ENCODE measurements around the gene MYH7.
"Not testable (repeated sequence)": the region's sequence is repeated elsewhere in the genome, so short reads cannot be mapped to it uniquely, and the experiment has no call there.

MYH7 gene

DNA sequence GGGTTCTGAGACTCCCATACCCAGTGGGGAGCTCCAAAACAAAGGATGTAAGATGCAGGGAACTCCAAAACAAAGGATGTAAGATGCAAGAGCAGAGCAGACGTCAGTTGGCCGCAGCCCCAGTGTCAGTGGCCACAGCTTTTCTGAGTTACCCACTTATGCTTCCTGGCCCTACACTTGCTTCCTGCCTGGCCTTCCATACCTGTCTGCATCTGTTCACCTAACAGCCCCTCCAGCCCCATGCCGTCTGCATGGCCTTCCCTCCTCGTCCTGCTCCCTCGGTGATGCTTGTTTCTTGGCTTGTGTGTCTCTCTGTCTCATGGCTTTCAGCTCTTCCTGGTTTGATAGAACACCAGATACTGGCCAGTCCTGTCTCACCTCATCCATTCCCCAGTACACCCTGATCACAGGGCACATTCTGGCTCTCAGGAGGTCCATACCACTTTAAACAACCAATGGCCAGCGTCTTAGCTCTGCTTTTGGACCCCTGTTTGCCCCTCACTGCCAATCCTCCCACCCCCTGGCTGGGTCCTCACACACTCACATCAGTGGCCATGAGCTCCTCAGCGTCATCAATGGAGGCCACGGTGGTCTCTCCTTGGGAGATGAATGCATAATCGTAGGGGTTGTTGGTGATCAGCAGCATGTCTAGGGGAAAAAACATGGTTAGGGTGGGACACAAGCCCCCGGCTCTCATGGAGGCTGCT is 5.3 kb downstream of the MYH7 start:
- FAIRE-seq = no peak

DNA sequence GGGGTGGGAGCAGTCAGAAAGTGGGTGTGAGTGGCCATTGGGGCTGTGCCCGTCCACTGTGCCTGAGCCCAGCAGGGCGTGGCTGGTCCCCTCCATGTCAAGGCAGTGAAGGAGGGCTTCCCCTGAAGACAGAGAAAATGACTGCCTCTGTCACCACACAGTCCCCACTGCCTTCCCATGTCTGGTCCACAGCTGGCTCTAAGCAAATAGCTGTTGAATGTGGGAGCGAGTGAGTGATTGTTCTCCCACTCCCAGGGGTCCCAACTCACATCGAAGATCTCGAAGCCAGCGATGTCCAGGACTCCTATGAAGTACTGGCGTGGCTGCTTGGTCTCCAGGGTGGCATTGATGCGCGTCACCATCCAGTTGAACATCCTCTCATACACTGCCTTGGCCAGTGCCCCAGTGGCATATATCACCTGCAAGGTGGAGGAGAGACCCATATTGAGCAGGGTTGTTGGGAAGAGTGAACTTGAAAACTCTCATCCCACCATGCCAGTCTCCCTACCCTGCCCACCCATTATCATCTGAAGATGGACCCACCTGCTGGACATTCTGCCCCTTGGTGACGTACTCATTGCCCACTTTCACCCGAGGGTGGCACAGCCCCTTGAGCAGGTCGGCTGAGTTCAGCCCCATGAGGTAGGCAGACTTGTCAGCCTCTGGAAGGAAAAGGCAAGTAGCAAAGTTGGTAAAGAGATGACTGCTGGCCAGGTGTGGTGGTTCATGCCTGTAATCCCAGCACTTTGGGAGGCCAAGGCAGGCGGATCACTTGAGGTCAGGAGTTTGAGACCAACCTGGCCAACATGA is 6.6 kb downstream of the MYH7 start:
- FAIRE-seq = no peak

DNA sequence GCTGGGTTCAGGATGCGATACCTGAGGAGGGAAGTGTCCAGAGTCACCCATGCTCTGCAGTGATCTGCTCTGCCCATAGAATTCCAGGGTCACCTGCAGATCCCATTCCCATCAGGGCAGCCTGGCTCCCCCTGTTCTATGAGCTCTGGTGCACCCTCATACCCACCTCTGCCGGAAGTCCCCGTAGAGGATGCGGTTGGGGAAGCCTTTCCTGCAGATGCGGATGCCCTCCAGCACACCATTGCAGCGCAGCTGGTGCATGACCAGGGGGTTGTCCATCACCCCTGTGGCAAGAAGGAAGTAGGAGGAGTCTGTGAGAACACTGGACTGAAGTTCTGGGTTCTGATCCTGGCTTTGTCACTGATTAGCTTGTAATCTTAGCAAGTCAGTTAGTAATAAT is 9.7 kb downstream of the MYH7 start:
- not testable (repeated sequence) for FAIRE-seq

DNA sequence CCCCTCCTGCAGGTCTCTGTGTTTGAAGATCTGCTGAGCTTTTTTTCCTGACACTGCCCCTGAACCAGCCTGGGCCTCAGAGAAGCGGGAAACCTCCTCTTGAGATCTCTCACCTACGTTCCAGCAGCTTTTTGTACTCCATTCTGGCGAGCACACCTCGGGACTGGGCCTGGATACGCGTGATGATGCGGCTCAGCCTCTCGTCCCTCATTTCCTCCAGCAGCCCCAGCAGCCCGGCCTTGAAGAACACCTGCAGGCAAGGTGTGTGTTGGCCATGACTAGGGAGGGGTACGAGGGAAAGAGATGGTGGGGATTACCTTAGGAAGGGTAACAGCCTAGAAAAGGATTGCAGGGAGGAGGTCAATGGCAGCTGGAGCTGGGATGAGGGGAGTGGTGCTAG is 10.3 kb downstream of the MYH7 start:
- no peak for FAIRE-seq

DNA sequence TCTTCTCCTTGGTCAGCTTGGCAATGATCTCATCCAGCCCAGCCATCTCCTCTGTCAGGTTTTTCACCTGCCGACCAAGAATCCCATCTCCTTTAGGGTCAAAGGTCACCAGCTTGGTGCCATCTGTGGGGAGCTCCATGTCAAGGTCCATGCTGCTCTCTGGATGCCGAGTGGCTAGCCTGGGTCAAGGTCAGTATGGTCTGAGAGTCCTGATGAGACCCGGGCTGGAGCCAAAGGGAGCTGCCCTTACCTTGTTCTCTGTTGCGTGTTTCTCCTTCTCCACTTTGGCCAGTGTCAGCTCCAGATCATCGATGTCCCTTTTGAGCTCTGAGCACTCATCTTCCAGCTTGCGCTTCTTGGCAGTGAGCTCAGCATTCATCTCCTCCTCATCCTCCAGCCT is 11.8 kb downstream of the MYH7 start:
- FAIRE-seq = no peak

DNA sequence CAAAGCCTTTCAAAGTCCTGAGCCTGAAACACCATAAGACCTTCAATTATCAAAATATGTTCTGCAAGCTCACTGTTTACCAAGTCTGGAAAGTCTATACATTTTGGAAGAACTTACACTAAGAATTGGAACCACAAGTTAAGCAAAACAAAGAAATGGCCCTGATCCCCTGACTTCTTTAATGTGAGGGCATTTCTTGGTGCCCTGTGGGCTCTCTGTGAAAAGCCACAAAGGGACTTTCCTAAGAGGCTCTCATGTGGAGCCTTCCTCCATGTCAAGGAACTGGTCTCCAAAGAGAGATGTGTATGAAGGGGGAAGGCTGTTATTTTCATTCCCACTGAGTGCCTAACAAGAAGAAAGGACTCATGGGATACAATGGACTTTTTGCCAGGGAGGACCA is 13.9 kb downstream of the MYH7 start:
- no peak for FAIRE-seq

DNA sequence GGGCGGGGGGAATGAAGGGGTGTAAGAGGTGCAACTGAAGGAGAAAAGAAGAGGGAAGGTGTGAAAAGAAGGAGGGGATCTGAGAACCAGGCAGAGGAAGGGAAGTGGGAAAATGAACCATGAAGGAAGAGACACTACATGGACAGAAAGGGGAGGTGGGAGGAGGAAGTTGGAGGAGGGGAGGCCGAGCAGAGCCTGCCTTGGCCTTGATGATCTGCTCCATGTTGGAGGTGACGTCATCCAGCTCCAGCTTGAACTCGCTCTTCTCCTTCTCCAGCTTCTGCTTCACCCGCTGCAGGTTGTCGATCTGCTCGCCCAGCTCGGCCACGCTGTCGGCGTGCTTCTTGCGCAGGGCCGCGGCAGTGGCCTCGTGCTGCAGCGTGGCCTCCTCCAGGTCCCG is 15.8 kb downstream of the MYH7 start:
- FAIRE-seq = not testable (repeated sequence)

DNA sequence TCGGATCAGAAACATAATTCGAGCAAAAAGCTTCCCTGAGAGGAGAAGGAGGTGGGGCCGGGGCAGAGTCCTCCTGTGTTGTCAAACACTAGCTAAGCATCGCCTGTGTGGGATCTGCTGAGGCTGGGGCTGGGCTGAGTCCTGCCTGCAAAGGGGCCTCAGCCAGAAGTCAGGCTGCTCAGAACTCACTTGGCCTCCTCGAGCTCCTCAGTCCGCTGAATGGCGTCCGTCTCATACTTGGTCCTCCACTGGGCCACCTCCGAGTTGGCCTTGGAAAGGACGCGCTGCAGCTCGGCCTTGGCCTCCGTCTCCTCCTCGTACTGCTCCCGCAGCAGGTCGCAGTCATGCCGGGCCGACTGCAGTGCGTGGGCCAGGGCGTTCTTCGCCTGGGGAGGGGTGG is 17.4 kb downstream of the MYH7 start:
- FAIRE-seq = no peak

DNA sequence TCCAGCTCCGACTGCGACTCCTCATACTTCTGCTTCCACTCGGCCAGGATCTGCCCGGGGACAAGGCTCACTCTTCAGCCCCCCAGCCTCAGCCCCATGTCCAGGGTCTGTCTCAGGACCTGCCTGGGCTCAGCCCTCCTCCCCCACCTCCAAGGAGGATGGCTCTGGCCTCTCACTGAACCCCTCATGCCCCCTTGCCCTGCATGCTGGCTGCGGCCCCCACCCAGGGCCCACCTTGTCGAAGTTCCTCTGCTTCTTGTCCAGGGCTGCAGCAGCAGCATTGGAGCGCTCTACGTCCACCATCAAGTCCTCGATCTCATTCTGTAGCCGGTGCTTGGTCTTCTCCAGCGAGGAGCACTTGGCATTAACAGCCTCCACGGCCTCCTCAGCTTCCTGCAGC is 18.2 kb downstream of the MYH7 start:
- not testable (repeated sequence) for FAIRE-seq

DNA sequence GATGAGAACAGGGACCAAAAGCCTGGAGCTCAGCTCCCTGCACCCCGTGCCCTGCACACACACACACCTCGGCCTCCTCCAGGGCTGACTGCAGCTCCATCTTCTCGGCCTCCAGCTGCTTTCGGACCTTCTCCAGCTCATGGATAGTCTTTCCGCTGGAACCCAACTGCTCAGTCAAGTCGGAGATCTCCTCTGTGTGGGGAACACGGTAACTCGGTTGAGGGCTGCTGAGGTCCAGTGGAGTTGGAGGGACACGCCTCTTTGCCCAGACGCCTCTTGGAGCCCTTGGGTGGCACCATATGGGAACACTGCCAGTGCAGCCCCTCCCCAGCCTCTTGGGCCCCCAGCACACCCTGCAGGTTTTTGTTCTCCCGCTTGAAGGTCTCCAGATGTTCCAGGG is 18.7 kb downstream of the MYH7 start:
- no peak for FAIRE-seq

DNA sequence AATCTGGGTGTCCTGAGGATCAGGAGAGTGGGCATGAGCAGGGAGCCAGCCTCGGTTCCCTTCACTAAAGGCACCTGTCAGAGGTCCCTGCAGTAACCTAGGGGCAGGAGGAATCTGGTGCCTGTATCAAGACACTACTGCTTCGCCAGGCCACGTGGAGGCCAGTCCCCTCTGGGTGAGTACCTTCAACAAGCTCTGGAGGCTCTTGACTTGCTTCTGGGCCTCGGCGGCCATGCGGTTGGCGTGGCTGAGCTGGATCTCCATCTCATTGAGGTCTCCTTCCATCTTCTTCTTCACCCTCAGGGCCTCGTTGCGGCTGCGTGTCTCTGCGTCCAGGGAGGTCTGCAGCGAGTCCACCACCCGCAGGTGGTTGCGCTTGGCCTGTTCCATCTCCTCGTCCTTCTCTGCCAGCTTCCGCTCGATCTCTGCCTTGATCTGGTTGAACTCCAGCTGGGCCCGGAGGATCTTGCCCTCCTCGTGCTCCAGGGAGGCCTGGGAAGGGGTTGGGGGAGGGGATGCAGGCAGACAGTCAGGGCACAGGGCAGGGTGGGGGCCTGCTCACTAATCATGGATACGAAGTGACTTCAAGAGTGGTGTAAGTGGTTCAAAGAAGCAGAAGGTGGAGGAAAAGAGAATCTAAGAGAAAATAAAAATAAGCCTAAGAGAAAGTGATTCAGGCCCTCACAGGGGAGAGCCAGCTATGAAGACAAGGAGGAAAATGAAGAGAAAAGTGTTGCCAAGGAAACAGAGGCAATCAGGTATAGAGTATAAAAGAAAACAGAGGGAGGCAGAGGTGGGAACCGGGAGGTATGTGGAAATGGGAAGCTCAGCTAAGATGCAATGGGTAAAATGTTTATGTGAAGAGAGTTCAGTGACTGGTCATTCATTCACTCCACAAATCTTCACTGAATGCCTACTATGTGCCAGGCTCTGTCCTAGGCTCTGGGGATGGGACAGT is 19.4 kb downstream of the MYH7 start:
- no peak for FAIRE-seq

DNA sequence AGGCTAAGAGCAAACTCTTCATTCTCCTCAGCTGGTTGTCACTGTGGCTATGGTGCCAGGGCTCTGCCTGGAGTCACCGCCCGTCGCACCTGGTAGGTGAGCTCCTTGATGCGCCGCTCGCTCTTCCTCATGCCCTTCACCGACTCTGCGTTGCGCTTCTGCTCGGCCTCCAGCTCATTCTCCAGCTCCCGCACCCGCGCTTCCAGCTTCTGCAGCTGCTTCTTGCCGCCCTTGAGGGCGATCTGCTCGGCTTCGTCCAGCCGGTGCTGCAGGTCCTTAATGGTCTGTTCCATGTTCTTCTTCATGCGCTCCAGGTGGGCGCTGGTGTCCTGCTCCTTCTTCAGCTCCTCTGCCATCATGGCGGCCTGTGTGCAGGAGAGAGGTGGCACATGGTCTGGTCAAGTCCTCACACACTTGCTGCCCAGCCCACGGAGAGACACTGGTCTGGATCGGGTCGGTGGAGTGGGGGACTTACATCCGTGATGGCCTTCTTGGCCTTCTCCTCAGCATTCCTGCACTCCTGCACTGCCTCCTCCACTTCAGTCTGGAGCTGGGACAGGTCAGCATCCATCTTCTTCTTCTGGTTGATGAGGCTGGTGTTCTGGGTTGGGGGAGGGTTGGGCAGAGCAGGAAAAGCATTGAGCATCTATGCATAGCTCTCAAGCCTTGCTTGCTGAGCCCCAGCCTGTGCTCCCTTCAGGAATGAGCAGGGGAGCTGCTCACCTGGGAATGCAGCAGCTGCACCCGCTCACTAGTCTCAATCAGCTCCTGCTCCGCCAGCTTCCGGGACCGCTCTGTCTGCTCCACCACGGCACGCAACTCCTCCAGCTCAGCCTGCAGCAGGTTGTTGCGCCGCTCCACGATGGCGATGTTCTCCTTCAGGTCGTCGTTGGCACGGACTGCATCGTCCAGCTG is 20.3 kb downstream of the MYH7 start:
- no peak for FAIRE-seq

DNA sequence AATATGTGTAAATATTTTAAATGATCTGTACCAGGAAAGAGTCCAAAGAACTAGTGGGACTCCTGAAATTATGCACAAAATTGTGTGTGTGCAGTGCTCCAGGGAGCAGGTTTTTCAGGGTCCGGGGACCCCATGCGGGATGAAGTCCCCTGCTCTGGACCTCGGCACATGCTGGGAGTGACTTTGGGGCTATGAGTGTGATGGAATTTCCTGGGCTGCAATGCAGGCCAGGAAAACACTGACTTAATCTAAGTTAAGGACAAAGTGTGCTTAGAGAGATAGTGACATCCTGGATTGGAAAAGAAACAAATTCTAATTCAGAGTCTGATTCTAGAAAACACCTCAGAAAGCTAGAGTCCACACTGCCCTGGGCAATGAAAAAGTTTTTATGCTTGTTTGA is 21.2 kb downstream of the MYH7 start:
- FAIRE-seq = no peak

DNA sequence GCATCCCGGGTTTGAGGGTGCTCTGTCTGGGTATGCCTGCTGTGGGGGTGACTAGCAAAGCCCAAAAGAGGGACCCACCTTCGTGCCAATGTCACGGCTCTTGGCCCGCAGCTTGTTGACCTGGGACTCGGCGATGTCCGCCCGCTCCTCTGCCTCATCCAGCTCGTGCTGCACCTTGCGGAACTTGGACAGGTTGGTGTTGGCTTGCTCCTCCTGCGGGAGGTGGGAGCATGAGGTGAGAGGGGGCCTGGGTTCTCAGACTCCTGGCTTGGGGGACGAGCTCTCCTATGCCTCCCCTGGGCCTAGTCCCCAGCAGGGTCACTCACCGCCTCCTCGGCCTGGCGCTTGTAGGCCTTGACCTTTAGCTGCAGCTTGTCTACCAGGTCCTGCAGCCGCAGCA is 21.8 kb downstream of the MYH7 start:
- no peak for FAIRE-seq

DNA sequence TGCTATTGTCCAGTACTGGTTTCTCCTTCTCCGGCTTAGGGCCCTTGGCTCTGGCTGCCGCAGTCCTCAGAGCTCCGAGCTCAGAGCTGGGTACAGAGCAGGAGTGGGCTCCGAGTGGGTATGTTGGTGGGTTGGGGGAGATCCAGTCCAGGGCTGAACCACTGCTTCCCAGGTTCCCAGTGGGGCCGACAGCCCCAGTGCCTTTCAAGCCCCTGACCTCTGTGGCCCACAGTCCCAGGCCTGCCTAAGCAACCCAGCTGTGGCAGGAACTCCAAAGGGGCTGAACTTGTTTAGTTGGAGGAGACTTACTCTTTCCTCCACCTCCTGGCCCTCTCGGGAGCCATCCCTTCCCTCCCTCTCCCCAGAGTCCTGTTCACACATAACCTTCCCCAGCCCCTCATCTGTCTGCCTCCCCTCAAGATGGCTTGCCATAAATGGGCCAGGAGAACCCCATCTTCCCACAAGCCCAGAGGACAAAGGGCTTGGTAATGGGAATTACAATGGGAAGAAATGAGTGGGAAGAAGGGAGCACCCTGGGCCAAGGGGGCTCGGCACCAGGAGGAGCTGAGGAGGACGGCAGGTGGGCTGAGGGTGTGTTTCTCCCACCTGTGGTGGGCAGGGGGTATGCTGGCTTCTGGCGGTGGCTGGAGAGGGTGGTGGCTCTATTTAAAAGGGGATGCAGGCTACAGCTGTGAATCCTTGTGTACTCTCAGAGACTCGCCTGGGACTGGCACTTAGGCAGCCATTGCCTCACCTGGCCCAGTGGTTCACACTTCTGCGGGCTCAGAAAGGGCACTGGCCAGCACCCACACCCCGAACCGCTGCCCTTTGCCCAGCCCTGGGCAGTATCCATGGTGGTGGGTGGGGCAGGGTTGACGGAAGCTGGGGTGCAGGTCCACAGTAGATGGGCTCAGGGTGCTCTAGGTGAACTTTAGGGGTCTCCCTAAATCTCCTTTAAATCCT is 23.6 kb downstream of the MYH7 start:
- no peak for FAIRE-seq

DNA sequence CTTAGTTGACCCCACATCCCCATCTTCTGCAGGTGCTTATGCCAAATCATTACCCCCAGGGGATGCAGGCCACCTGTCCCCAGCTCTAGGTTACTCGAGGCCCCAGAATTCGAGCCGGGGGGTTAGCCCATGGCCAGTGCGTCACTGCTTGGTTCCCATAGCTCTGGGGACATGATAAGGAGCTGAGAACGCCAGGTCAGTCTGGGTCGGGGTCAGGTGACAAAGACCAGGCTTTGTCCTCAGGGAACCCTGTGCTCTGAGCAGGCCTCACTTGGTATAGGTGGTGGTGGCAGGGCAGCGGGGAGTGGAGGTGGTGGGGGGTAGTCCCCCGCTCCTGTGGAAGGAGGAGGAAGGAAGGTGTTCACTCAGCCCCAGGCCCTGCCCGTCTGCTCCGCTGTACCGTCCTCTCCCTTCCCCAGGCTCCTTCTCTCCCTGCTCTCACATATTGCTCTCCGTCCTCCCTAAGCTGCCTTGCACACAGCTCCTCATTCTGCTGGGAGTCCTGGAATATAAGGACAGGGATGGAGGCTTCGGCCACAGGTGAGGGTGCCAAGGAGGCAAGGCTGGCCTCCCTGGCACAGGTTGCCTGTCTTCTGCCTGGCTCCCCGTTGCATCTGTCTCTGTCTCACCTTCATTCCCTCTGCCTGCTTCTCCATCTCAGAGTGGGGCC is 25.4 kb downstream of the MYH7 start:
- FAIRE-seq = no peak

DNA sequence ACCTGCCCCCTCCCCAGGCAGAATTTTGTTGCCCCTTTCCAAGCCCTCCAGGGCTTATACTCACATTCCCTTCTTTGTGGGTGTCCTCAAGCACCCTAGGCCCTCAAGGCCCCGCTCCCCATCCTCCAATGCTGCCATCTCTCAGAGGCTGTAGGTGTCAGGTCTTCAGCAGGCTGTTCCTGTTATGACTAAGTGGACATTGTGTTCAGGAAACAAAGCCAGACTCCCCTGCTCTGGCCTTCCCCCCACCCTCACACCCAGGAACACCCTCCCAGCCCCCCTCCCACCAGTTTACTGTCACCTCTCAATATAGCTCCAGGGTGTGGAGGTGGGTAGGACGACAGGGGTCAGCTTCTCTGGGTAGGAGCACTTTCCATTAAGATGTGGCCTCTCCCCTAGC is 26.0 kb downstream of the MYH7 start:
- FAIRE-seq = no peak

DNA sequence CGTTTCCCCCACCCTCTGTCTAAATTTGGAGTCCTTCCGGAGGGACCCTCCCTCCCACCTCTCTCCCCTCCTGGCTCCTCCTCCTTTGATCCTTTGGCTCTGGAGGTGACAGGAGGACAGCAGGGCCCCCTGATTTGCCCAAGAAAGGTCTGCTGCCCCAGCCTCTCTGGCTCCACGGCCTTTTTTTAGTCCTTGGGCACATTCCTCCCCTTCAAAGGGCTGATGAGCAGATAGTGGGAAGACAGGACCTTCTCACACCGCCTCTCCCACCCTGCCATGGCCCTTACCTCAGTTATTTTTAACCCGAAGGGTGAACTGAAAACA is 27.2 kb downstream of the MYH7 start:
- FAIRE-seq = no peak

DNA sequence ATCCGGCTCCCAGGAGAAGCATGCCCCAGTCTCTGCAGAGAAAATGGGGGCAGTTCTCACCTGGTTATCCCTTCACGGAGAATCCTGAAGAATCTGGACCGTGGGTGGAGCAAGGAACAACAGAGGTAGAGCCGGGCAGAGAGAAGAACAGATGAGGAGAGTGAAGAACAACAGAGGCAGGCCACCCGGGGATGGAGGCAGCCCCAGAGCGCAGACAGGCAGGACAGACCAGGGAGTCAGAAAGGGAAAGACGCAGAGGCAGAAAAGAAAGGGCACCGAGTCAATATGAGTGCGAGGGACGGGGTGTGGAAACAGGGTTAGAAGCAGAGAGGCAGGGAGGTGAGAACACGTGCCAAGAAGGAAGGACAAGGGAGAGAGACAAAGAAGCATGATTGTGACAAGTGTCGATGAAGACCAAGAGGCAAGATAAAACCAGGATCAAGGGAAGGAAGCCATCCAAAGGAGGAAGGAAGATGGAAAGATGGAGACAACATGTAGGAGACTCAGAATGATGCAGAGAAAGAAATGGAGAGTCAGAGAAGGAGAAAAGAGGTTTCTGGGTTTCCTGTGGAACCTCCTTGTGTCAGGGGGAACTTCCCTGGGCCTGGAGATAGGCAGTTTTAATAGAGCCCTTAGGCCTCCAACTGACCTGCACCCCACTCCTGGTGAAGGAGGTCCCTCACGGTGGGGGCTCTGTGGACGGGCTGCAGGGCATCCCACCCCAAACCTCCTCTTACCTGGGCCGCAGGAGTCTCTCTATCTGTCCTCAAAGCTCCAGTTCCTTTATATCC is 27.7 kb downstream of the MYH7 start, which contains the start of gene MYH6:
TSS of gene MYH6 (minus strand) at position 758 of the 791 bp plus-strand sequence. CDS start 1,050 bp downstream, outside the sequence.
- no peak for FAIRE-seq
